Measurements from ENCODE around the gene CDKN1C.

CDKN1C gene

GRCh38 chr11:2898366-2899079 is 12.9 kb upstream of the CDKN1C start:
- H4K8ac ChIP-seq (ENCODE audit: low read depth, low read length), result no peak overlapping the region
- peaks cover 12 to 15% of the 10 kb centered on the region in 2 donors for H3K4me1 ChIP-seq (ENCODE audit: control insufficient read depth in 2 of 2, insufficient read depth in 1 of 2, low read depth in 1 of 2, low read length in 2 of 2)
- no peaks in the 10 kb centered on the region for H3K79me1 ChIP-seq (ENCODE audit: low read depth, low read length)
- H3K9me3 ChIP-seq (replicated peaks in 1 of 2; ENCODE audit: control insufficient read depth in 2 of 2, insufficient read depth in 1 of 2, low read depth in 1 of 2, low read length in 2 of 2), result no peaks in the 10 kb centered on the region
- peak overlapping the region; percentile 77 for H2AFZ ChIP-seq (ENCODE audit: low read length)
- H3K9ac ChIP-seq (ENCODE audit: low read depth, low read length, poor library complexity), result no peak overlapping the region
- no peak overlapping the region for H3K4ac ChIP-seq (ENCODE audit: low read length)
- H2BK120ac ChIP-seq (ENCODE audit: low read depth, low read length), result no peak overlapping the region
- no peak overlapping the region for H3K27ac ChIP-seq (replicated peaks; ENCODE audit: low read length)
- no peak overlapping the region for H3K4me2 ChIP-seq (ENCODE audit: insufficient read depth, low read length, poor library complexity, severe bottlenecking)
- H3K14ac ChIP-seq (ENCODE audit: low read length), result peak overlapping the region; percentile 78
- DNase-seq (ENCODE audit: low spot score), result no peak
- H3K4me3 ChIP-seq (ENCODE audit: low read length in 2 of 2), result no peak overlapping the region
- no peak overlapping the region for H2BK12ac ChIP-seq (ENCODE audit: low read length)
- H3K36me3 ChIP-seq (replicated peaks in 1 of 2; ENCODE audit: control insufficient read depth in 2 of 2, insufficient read depth in 2 of 2, low read length in 2 of 2), result no peaks in the 10 kb centered on the region
- peaks cover 0 to 2% (median 0%) of the 10 kb centered on the region in 3 experiments for H3K27me3 ChIP-seq (ENCODE audit: control insufficient read depth in 3 of 3, insufficient read depth in 3 of 3, low read depth in 1 of 3, low read length in 3 of 3)
- no peak overlapping the region for H4K91ac ChIP-seq (ENCODE audit: low read depth, low read length, poor library complexity)
- WGBS, 2 donors (ENCODE audit: extremely low coverage in 2 of 2, insufficient read length in 2 of 2, insufficient replicate concordance in 1 of 2), result no CpG with 5 or more reads among the region's 12 CpGs
- H3K23ac ChIP-seq (ENCODE audit: low read depth, low read length, poor library complexity), result no peak overlapping the region
- H2BK15ac ChIP-seq (ENCODE audit: low read length), result peak overlapping the region; percentile 28
- H3K18ac ChIP-seq (ENCODE audit: low read length), result peak overlapping the region; percentile 15
- H2BK5ac ChIP-seq (ENCODE audit: low read length), result peak overlapping the region; percentile 68
- no peak overlapping the region for H2AK5ac ChIP-seq (ENCODE audit: low read depth, low read length)

- H3K4me2 ChIP-seq (ENCODE audit: insufficient read depth, low read length, poor library complexity, severe bottlenecking), result no peak overlapping the region
- WGBS, 2 donors (ENCODE audit: extremely low coverage in 2 of 2, insufficient read length in 2 of 2, insufficient replicate concordance in 1 of 2), result no CpG with 5 or more reads among the region's 6 CpGs
- H3K4me3 ChIP-seq (ENCODE audit: low read length in 2 of 2), result no peak overlapping the region
- H4K8ac ChIP-seq (ENCODE audit: low read depth, low read length), result no peak overlapping the region
- peak overlapping the region; percentile 61 for H3K18ac ChIP-seq (ENCODE audit: low read length)
- H3K79me1 ChIP-seq (ENCODE audit: low read depth, low read length), result no peaks in the 10 kb centered on the region
- no peak overlapping the region for H3K27ac ChIP-seq (replicated peaks; ENCODE audit: low read length)
- H3K4me1 ChIP-seq (ENCODE audit: control insufficient read depth in 2 of 2, insufficient read depth in 1 of 2, low read depth in 1 of 2, low read length in 2 of 2), result peaks cover 13 to 14% of the 10 kb centered on the region in 2 donors
- no peak for DNase-seq (ENCODE audit: low spot score)
- H3K36me3 ChIP-seq (replicated peaks in 1 of 2; ENCODE audit: control insufficient read depth in 2 of 2, insufficient read depth in 2 of 2, low read length in 2 of 2), result no peaks in the 10 kb centered on the region
- H3K4ac ChIP-seq (ENCODE audit: low read length), result no peak overlapping the region
- peak overlapping the region; percentile 52 for H2BK12ac ChIP-seq (ENCODE audit: low read length)
- H2BK120ac ChIP-seq (ENCODE audit: low read depth, low read length), result no peak overlapping the region
- H2BK15ac ChIP-seq (ENCODE audit: low read length), result peak overlapping the region; percentile 86
- peak overlapping the region; percentile 86 for H2AK5ac ChIP-seq (ENCODE audit: low read depth, low read length)
- no peaks in the 10 kb centered on the region for H3K9me3 ChIP-seq (replicated peaks in 1 of 2; ENCODE audit: control insufficient read depth in 2 of 2, insufficient read depth in 1 of 2, low read depth in 1 of 2, low read length in 2 of 2)
- H3K23ac ChIP-seq (ENCODE audit: low read depth, low read length, poor library complexity), result no peak overlapping the region
- H2BK5ac ChIP-seq (ENCODE audit: low read length), result no peak overlapping the region
- H3K14ac ChIP-seq (ENCODE audit: low read length), result no peak overlapping the region
- peaks cover 0 to 2% (median 0%) of the 10 kb centered on the region in 3 experiments for H3K27me3 ChIP-seq (ENCODE audit: control insufficient read depth in 3 of 3, insufficient read depth in 3 of 3, low read depth in 1 of 3, low read length in 3 of 3)
- H4K91ac ChIP-seq (ENCODE audit: low read depth, low read length, poor library complexity), result peak overlapping the region; percentile 22
- no peak overlapping the region for H2AFZ ChIP-seq (ENCODE audit: low read length)
- no peak overlapping the region for H3K9ac ChIP-seq (ENCODE audit: low read depth, low read length, poor library complexity)
Measured at GRCh38 chr11:2897048-2897447, 11.5 kb upstream of the CDKN1C start.

- Histone ChIP-seq H3K14ac (ENCODE audit: low read length) (peak overlapping the region; percentile 41), H2BK120ac (ENCODE audit: low read depth, low read length) (peak overlapping the region; percentile 74), H3K36me3 (replicated peaks in 1 of 2; ENCODE audit: control insufficient read depth in 2 of 2, insufficient read depth in 2 of 2, low read length in 2 of 2) (no peaks in the 10 kb centered on the region), H3K27ac (replicated peaks; ENCODE audit: low read length) (no peak overlapping the region), H3K4ac (ENCODE audit: low read length) (no peak overlapping the region), H3K4me2 (ENCODE audit: insufficient read depth, low read length, poor library complexity, severe bottlenecking) (no peak overlapping the region), H4K91ac (ENCODE audit: low read depth, low read length, poor library complexity) (no peak overlapping the region), H2BK5ac (ENCODE audit: low read length) (peak overlapping the region; percentile 72), H2BK12ac (ENCODE audit: low read length) (peak overlapping the region; percentile 75), H2AK5ac (ENCODE audit: low read depth, low read length) (peak overlapping the region; percentile 86), H2AFZ (ENCODE audit: low read length) (no peak overlapping the region), H3K4me1 (ENCODE audit: control insufficient read depth in 2 of 2, insufficient read depth in 1 of 2, low read depth in 1 of 2, low read length in 2 of 2) (peaks cover 15 to 20% of the 10 kb centered on the region in 2 donors), H3K9me3 (replicated peaks in 1 of 2; ENCODE audit: control insufficient read depth in 2 of 2, insufficient read depth in 1 of 2, low read depth in 1 of 2, low read length in 2 of 2) (no peaks in the 10 kb centered on the region), H4K8ac (ENCODE audit: low read depth, low read length) (no peak overlapping the region), H3K4me3 (ENCODE audit: low read length in 2 of 2) (no peak overlapping the region), H3K23ac (ENCODE audit: low read depth, low read length, poor library complexity) (no peak overlapping the region), H2BK15ac (ENCODE audit: low read length) (peak overlapping the region; percentile 86), H3K18ac (ENCODE audit: low read length) (peak overlapping the region; percentile 46), H3K27me3 (ENCODE audit: control insufficient read depth in 3 of 3, insufficient read depth in 3 of 3, low read depth in 1 of 3, low read length in 3 of 3) (peaks cover 0 to 2% (median 0%) of the 10 kb centered on the region in 3 experiments), H3K9ac (ENCODE audit: low read depth, low read length, poor library complexity) (no peak overlapping the region), H3K79me1 (ENCODE audit: low read depth, low read length) (no peaks in the 10 kb centered on the region)
- DNase-seq (ENCODE audit: low spot score), result no peak
- no CpG with 5 or more reads among the region's 9 CpGs for WGBS, 2 donors (ENCODE audit: extremely low coverage in 2 of 2, insufficient read length in 2 of 2, insufficient replicate concordance in 1 of 2)
Measured at GRCh38 chr11:2896047-2896446, 10.5 kb upstream of the CDKN1C start.

GRCh38 chr11:2893935-2894334 is 8.4 kb upstream of the CDKN1C start:
- peak overlapping the region; percentile 66 for H3K18ac ChIP-seq (ENCODE audit: low read length)
- H3K27me3 ChIP-seq (ENCODE audit: control insufficient read depth in 3 of 3, insufficient read depth in 3 of 3, low read depth in 1 of 3, low read length in 3 of 3), result peaks cover 0 to 2% (median 0%) of the 10 kb centered on the region in 3 experiments

More at GRCh38 chr11:2893935-2894334, 8.4 kb upstream of the CDKN1C start:
- Histone ChIP-seq H3K9ac (ENCODE audit: low read depth, low read length, poor library complexity) (peak overlapping the region; percentile 18), H2AFZ (ENCODE audit: low read length) (no peak overlapping the region), H2BK12ac (ENCODE audit: low read length) (peak overlapping the region; percentile 53), H2BK5ac (ENCODE audit: low read length) (no peak overlapping the region), H3K4me1 (ENCODE audit: control insufficient read depth in 2 of 2, insufficient read depth in 1 of 2, low read depth in 1 of 2, low read length in 2 of 2) (peaks cover 17 to 22% of the 10 kb centered on the region in 2 donors), H3K36me3 (replicated peaks in 1 of 2; ENCODE audit: control insufficient read depth in 2 of 2, insufficient read depth in 2 of 2, low read length in 2 of 2) (no peaks in the 10 kb centered on the region), H3K9me3 (replicated peaks in 1 of 2; ENCODE audit: control insufficient read depth in 2 of 2, insufficient read depth in 1 of 2, low read depth in 1 of 2, low read length in 2 of 2) (no peaks in the 10 kb centered on the region), H2AK5ac (ENCODE audit: low read depth, low read length) (peak overlapping the region; percentile 99), H3K4me2 (ENCODE audit: insufficient read depth, low read length, poor library complexity, severe bottlenecking) (no peak overlapping the region), H3K4me3 (ENCODE audit: low read length in 2 of 2) (peak overlapping the region in 1 of 2 donors; percentile 17), H3K27ac (replicated peaks; ENCODE audit: low read length) (no peak overlapping the region), H2BK15ac (ENCODE audit: low read length) (peak overlapping the region; percentile 47), H4K91ac (ENCODE audit: low read depth, low read length, poor library complexity) (peak overlapping the region; percentile 89), H3K14ac (ENCODE audit: low read length) (peak overlapping the region; percentile 31), H3K79me1 (ENCODE audit: low read depth, low read length) (no peaks in the 10 kb centered on the region), H4K8ac (ENCODE audit: low read depth, low read length) (peak overlapping the region; percentile 19), H3K23ac (ENCODE audit: low read depth, low read length, poor library complexity) (no peak overlapping the region), H2BK120ac (ENCODE audit: low read depth, low read length) (no peak overlapping the region), H3K4ac (ENCODE audit: low read length) (no peak overlapping the region)
- WGBS, 2 donors (ENCODE audit: extremely low coverage in 2 of 2, insufficient read length in 2 of 2, insufficient replicate concordance in 1 of 2), result no CpG with 5 or more reads among the region's 4 CpGs
- no peak for DNase-seq (ENCODE audit: low spot score)
